Measurements from ENCODE around the gene NXT1.

NXT1 gene

DNA sequence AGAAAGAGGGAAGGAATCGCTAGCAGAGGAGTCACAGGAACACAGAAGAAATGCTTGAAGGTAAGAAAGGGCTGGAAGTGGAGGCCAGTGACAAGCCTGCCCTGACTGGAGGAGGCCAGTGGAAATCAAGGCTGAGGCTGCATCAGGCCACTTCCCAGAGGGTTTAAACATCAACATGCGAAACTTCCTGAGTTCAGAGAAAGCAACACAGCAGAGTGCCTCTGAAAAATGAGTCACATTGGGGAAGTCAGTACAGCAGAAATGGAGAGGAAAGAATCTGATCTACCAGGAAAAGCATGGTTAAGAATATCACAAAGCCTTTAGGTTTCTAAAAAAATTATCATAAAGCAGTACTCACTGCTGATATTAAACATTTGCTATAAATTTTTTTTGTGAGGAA lies 47.4 kb downstream of the NXT1 start:
- peak overlapping the region; percentile 53 for H3K4me2 ChIP-seq
- no peak for TF ChIP-seq Cebpa-rat (IDR thresholded peaks at IDR 0.05)
- H3K27ac ChIP-seq = no peak overlapping the region
- H3K9ac ChIP-seq = peak overlapping the region; percentile 41; the same call in 1 of the 2 replicates
- H3K9me3 ChIP-seq = no peaks in the 10 kb centered on the region
- H3K4me3 ChIP-seq = no peak overlapping the region
- H3K36me3 ChIP-seq = peaks cover 72% of the 10 kb centered on the region
- peaks cover 33% of the 10 kb centered on the region for H4K20me1 ChIP-seq
- H3K4me1 ChIP-seq = peaks cover 24% of the 10 kb centered on the region
- no peaks in the 10 kb centered on the region for H3K27me3 ChIP-seq

- no peaks in the 10 kb centered on the region for H3K27me3 ChIP-seq
- H3K9me3 ChIP-seq = no peaks in the 10 kb centered on the region
- no peak overlapping the region for H3K27ac ChIP-seq
- no peak overlapping the region for H3K9ac ChIP-seq
- TF ChIP-seq Cebpa-rat (IDR thresholded peaks at IDR 0.05) = no peak
- no peak overlapping the region for H3K4me2 ChIP-seq
- no peak overlapping the region for H3K4me3 ChIP-seq
- peaks cover 24% of the 10 kb centered on the region for H3K4me1 ChIP-seq
- H3K36me3 ChIP-seq = peaks cover 56% of the 10 kb centered on the region
- peaks cover 51% of the 10 kb centered on the region for H4K20me1 ChIP-seq
Measured at GRCh38 chr20:23399568-23400241, 49.1 kb downstream of the NXT1 start.

- no peaks in the 10 kb centered on the region for H3K9me3 ChIP-seq
- TF ChIP-seq Cebpa-rat (IDR thresholded peaks at IDR 0.05) = no peak
- H3K9ac ChIP-seq = no peak overlapping the region
- H3K4me1 ChIP-seq = peaks cover 24% of the 10 kb centered on the region
- H3K36me3 ChIP-seq = peaks cover 45% of the 10 kb centered on the region
- no peaks in the 10 kb centered on the region for H3K27me3 ChIP-seq
- H4K20me1 ChIP-seq = peaks cover 64% of the 10 kb centered on the region
- no peak overlapping the region for H3K4me3 ChIP-seq
- H3K4me2 ChIP-seq = no peak overlapping the region
- no peak overlapping the region for H3K27ac ChIP-seq
Measured at GRCh38 chr20:23401051-23401450, 50.5 kb downstream of the NXT1 start.

DNA sequence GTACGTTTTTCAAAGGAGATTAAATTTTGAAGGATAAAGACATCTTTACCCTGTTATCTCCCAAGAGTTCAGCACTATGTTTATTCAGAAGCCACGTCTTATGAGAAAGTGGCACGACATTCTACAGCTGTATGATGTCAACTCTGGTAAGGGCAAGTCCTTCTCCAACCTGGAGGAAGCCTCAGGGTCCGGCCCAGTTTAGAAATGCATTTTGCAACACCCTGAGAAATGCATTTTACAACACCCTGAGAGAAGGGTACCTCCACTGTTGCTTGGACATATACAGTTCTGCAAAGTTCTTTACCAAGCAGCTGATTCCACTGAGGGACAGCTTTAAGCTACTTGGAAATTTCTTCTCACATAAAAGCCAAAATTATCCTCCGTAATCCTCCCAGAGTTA lies 53.2 kb downstream of the NXT1 start:
- Histone ChIP-seq H3K4me3 (no peak overlapping the region), H3K27me3 (no peaks in the 10 kb centered on the region), H3K4me1 (peaks cover 20% of the 10 kb centered on the region), H3K9ac (no peak overlapping the region), H3K9me3 (no peaks in the 10 kb centered on the region), H3K36me3 (peaks cover 39% of the 10 kb centered on the region), H3K27ac (no peak overlapping the region), H4K20me1 (peaks cover 68% of the 10 kb centered on the region), H3K4me2 (no peak overlapping the region)
- TF ChIP-seq Cebpa-rat (IDR thresholded peaks at IDR 0.05) = no peak

- TF ChIP-seq Cebpa-rat (IDR thresholded peaks at IDR 0.05) = no peak
- H3K27ac ChIP-seq = no peak overlapping the region
- H4K20me1 ChIP-seq = peaks cover 72% of the 10 kb centered on the region
- H3K27me3 ChIP-seq = no peaks in the 10 kb centered on the region
- peaks cover 15% of the 10 kb centered on the region for H3K4me1 ChIP-seq
- H3K4me2 ChIP-seq = no peak overlapping the region
- H3K4me3 ChIP-seq = no peak overlapping the region
- H3K36me3 ChIP-seq = peaks cover 35% of the 10 kb centered on the region
- H3K9me3 ChIP-seq = no peaks in the 10 kb centered on the region
- no peak overlapping the region for H3K9ac ChIP-seq
Measured at GRCh38 chr20:23404196-23404595, 53.6 kb downstream of the NXT1 start.
